H1 (cell line): ENCODE measurements around the gene MR1. TPM values are rescaled to one million over a fixed set of nuclear protein-coding genes. Genes with fewer than 3 reads are reported as not detected.

ENCODE experiments used
- CTCF ChIA-PET: fragments of 300-600 bp; sonication (Branson Sonifier 250); formaldehyde crosslinking; loops from one replicate; lab custom pipeline; 2021; ENCODE audit not compliant: partially characterized antibody; lab: Charles Lee
- POLR2A ChIA-PET: fragments of 300-600 bp; sonication (Branson Sonifier 250); formaldehyde crosslinking; loops from one replicate; lab custom pipeline; 2021; ENCODE audit warnings: inconsistent platforms; ENCODE audit not compliant: partially characterized antibody; lab: Charles Lee
- DNase-seq, 2 experiments: peaks; one replicate each; pipeline versions ENCODE4 v3.0.0 to v3.0.0-alpha.2; 2010 to 2022; ENCODE audit warnings: low spot score in 2 of 2, low read depth in 1 of 2, mixed read lengths in 1 of 2
- FAIRE-seq: peaks from 2 replicates; lab custom pipeline; 2011; peaks lifted over from hg19 to GRCh38; lab: Jason Lieb, UNC
- H2AFZ ChIP-seq: 2 replicates; pipeline ENCODE4 v1.8.1; 2012; ENCODE audit warnings: low read length, inconsistent platforms
- H2AK5ac ChIP-seq: 2 replicates; pipeline ENCODE4 v1.6.1; 2013; ENCODE audit warnings: low read depth, low read length
- H2BK120ac ChIP-seq: replicated peaks from 2 replicates; pipeline ENCODE3; 2013; ENCODE audit warnings: low read depth, low read length, inconsistent platforms
- H2BK12ac ChIP-seq: 2 replicates; pipeline ENCODE4 v1.6.1; 2013; ENCODE audit warnings: low read depth, low read length
- H2BK15ac ChIP-seq: 2 replicates; pipeline ENCODE4 v1.6.1; 2013; ENCODE audit warnings: low read length
- H2BK20ac ChIP-seq: 2 replicates; pipeline ENCODE4 v1.6.1; 2013; ENCODE audit warnings: low read length
- H2BK5ac ChIP-seq: 2 replicates; pipeline ENCODE4 v1.6.1; 2013; ENCODE audit warnings: low read depth, low read length
- H3K14ac ChIP-seq: 2 replicates; pipeline ENCODE4 v1.6.1; 2013; ENCODE audit warnings: inconsistent platforms; ENCODE audit not compliant: insufficient read length
- H3K18ac ChIP-seq: 2 replicates; pipeline ENCODE4 v1.6.1; 2013; ENCODE audit warnings: low read length; ENCODE audit errors: extremely low read depth
- H3K23ac ChIP-seq: 2 replicates; pipeline ENCODE4 v1.6.1; 2013; ENCODE audit warnings: inconsistent platforms; ENCODE audit not compliant: insufficient read length
- H3K23me2 ChIP-seq: 2 replicates; pipeline ENCODE4 v1.6.1; 2013; ENCODE audit warnings: low read depth, low read length
- H3K27ac ChIP-seq: 2 replicates; pipeline ENCODE4 v1.6.1; 2011; ENCODE audit warnings: low read depth, low read length, inconsistent platforms
- H3K27me3 ChIP-seq, 4 experiments: replicated peaks in 1 of 4; 1 replicate in 1 of 4; 2 replicates in 3 of 4; pipeline versions ENCODE4 v1.6.1 to v1.8.1; 2011 to 2013; ENCODE audit warnings: low read length in 3 of 4, mild to moderate bottlenecking in 3 of 4, inconsistent platforms in 2 of 4, mixed read lengths in 2 of 4, moderate library complexity in 1 of 4; ENCODE audit not compliant: control insufficient read depth in 3 of 4, insufficient read depth in 3 of 4; ENCODE audit errors: extremely low read depth in 1 of 4
- H3K36me3 ChIP-seq, 4 experiments: 2 replicates each; pipeline versions ENCODE4 v1.6.1 to v1.8.1; 2011 to 2013; ENCODE audit warnings: mild to moderate bottlenecking in 4 of 4, low read length in 3 of 4, moderate library complexity in 2 of 4, control low read depth in 1 of 4, inconsistent platforms in 1 of 4; ENCODE audit not compliant: insufficient read depth in 4 of 4, control insufficient read depth in 2 of 4
- H3K4ac ChIP-seq: replicated peaks from 2 replicates; pipeline ENCODE3; 2013; ENCODE audit warnings: low read length, low read depth, mixed read lengths, inconsistent platforms; ENCODE audit not compliant: insufficient read length
- H3K4me1 ChIP-seq, 4 experiments: replicated peaks in 1 of 4; 1 replicate in 1 of 4; 2 replicates in 3 of 4; pipeline versions ENCODE4 v1.6.1 to v1.8.1; 2011 to 2013; ENCODE audit warnings: low read length in 3 of 4, inconsistent platforms in 2 of 4, mixed read lengths in 1 of 4; ENCODE audit not compliant: insufficient read depth in 4 of 4, control insufficient read depth in 3 of 4
- H3K4me2 ChIP-seq, 2 experiments: 2 replicates each; pipeline versions ENCODE4 v1.6.1 to v1.8.1; 2011 to 2013; ENCODE audit warnings: low read depth in 2 of 2, low read length in 2 of 2, control low read depth in 1 of 2, inconsistent platforms in 1 of 2, mild to moderate bottlenecking in 1 of 2; ENCODE audit not compliant: insufficient read depth in 1 of 2
- H3K4me3 ChIP-seq, 4 experiments: fragments of 200-600, 300-600 bp in 1 of 4; sonication (generic), shearing (Covaris generic), sonication (Bioruptor Twin) in 1 of 4; 2 replicates each; pipeline versions ENCODE4 v1.5.1 to v1.8.1; 2011 to 2016; ENCODE audit warnings: low read length in 4 of 4, low read depth in 3 of 4, control low read depth in 2 of 4, inconsistent platforms in 2 of 4, mild to moderate bottlenecking in 2 of 4, mixed read lengths in 1 of 4, moderate library complexity in 1 of 4; ENCODE audit not compliant: insufficient read depth in 2 of 4; ENCODE audit errors: extremely low read depth in 1 of 4
- H3K56ac ChIP-seq: replicated peaks from 2 replicates; pipeline ENCODE3; 2013; ENCODE audit warnings: low read depth, mild to moderate bottlenecking, mixed read lengths, low read length, inconsistent platforms; ENCODE audit not compliant: insufficient read length
- H3K79me1 ChIP-seq: 2 replicates; pipeline ENCODE4 v1.6.1; 2013; ENCODE audit warnings: low read depth, low read length, control low read depth
- H3K79me2 ChIP-seq, 2 experiments: 2 replicates each; pipeline versions ENCODE4 v1.6.1 to v1.8.1; 2012 to 2013; ENCODE audit warnings: low read length in 2 of 2, mild to moderate bottlenecking in 2 of 2, inconsistent platforms in 1 of 2; ENCODE audit not compliant: insufficient read depth in 2 of 2, control insufficient read depth in 1 of 2
- H3K9ac ChIP-seq, 4 experiments: replicated peaks in 1 of 4; 1 replicate in 1 of 4; 2 replicates in 3 of 4; pipeline versions ENCODE4 v1.6.1 to v1.8.1; 2011 to 2013; ENCODE audit warnings: low read depth in 3 of 4, low read length in 3 of 4, control low read depth in 2 of 4, mild to moderate bottlenecking in 2 of 4, moderate library complexity in 2 of 4, inconsistent platforms in 1 of 4; ENCODE audit errors: extremely low read depth in 1 of 4
- H3K9me3 ChIP-seq, 2 experiments: 2 replicates each; pipeline versions ENCODE4 v1.6.1 to v1.8.1; 2012 to 2013; ENCODE audit warnings: mild to moderate bottlenecking in 2 of 2, moderate library complexity in 2 of 2, control low read depth in 1 of 2, inconsistent platforms in 1 of 2, low read depth in 1 of 2, low read length in 1 of 2, mixed read lengths in 1 of 2; ENCODE audit not compliant: insufficient read depth in 2 of 2
- H4K20me1 ChIP-seq, 2 experiments: replicated peaks in 1 of 2; 2 replicates each; pipeline versions ENCODE3 to v1.8.1; 2011 to 2013; ENCODE audit warnings: inconsistent platforms in 2 of 2, low read length in 2 of 2, mild to moderate bottlenecking in 1 of 2; ENCODE audit not compliant: insufficient read depth in 2 of 2, control insufficient read depth in 1 of 2
- H4K5ac ChIP-seq: 2 replicates; pipeline ENCODE4 v1.6.1; 2013; ENCODE audit warnings: low read length, low read depth, mixed read lengths, inconsistent platforms; ENCODE audit not compliant: insufficient read length
- H4K8ac ChIP-seq: 2 replicates; pipeline ENCODE4 v1.8.0; 2013; ENCODE audit warnings: mild to moderate bottlenecking, moderate library complexity, low read length, inconsistent platforms; ENCODE audit not compliant: insufficient read depth; ENCODE audit errors: extremely low read depth
- H4K91ac ChIP-seq: replicated peaks from 2 replicates; pipeline ENCODE3; 2013; ENCODE audit warnings: low read length, mixed read lengths, inconsistent platforms; ENCODE audit not compliant: insufficient read length
- BACH1 ChIP-seq: IDR thresholded peaks from 2 replicates; pipeline ENCODE4 v1.6.1; 2012; ENCODE audit warnings: low read length, improper control_type of control experiment
- BCL11A ChIP-seq, 2 experiments: IDR thresholded peaks; one replicate each; pipeline ENCODE4 v1.6.1; 2011; ENCODE audit warnings: low read depth in 2 of 2, low read length in 2 of 2, mild to moderate bottlenecking in 2 of 2
- CBX8 ChIP-seq: fragments of 300-800, 300-1000 bp; sonication (generic); IDR thresholded peaks from 2 replicates; pipeline ENCODE4 v1.7.1; 2016; ENCODE audit warnings: low read depth, low read length, borderline replicate concordance
- CHD1 ChIP-seq: IDR thresholded peaks from 2 replicates; pipeline ENCODE4 v1.6.1; 2012; ENCODE audit warnings: low read depth, low read length, improper control_type of control experiment
- CREB1 ChIP-seq: IDR thresholded peaks from 2 replicates; pipeline ENCODE4 v1.6.1; 2012; ENCODE audit warnings: inconsistent platforms
- JUN ChIP-seq: IDR thresholded peaks from 2 replicates; pipeline ENCODE4 v1.6.1; 2011; ENCODE audit warnings: low read depth, mild to moderate bottlenecking, improper control_type of control experiment, low read length
- JUND ChIP-seq: IDR thresholded peaks from 2 replicates; pipeline ENCODE4 v1.6.1; 2011; ENCODE audit warnings: mild to moderate bottlenecking, improper control_type of control experiment, low read length
- NANOG ChIP-seq: IDR thresholded peaks from 2 replicates; pipeline ENCODE4 v1.6.1; 2011; ENCODE audit warnings: low read length, low read depth, mild to moderate bottlenecking, inconsistent platforms; ENCODE audit not compliant: insufficient read depth, poor library complexity, severe bottlenecking
- PHF8 ChIP-seq: fragments of 200-600 bp; sonication (generic); conservative IDR thresholded peaks from 2 replicates; pipeline ENCODE4 v1.7.1; 2012; ENCODE audit warnings: low read depth, mild to moderate bottlenecking, inconsistent platforms, low read length, moderate library complexity
- POLR2AphosphoS5 ChIP-seq: IDR thresholded peaks from 2 replicates; pipeline ENCODE4 v1.6.1; 2011; ENCODE audit warnings: low read depth, low read length
- RAD21 ChIP-seq, 2 experiments: IDR thresholded peaks in 1 of 2; conservative IDR thresholded peaks in 1 of 2; 2 replicates each; pipeline ENCODE4 v1.6.1; 2011; ENCODE audit warnings: low read depth in 2 of 2, low read length in 2 of 2, improper control_type of control experiment in 1 of 2, inconsistent platforms in 1 of 2, mild to moderate bottlenecking in 1 of 2, moderate library complexity in 1 of 2
- SIX5 ChIP-seq: IDR thresholded peaks from 2 replicates; pipeline ENCODE4 v1.6.1; 2011; ENCODE audit warnings: mild to moderate bottlenecking, low read depth, low read length
- SP1 ChIP-seq: IDR thresholded peaks from 2 replicates; pipeline ENCODE4 v1.6.1; 2011; ENCODE audit warnings: low read depth, low read length
- TAF7 ChIP-seq: optimal IDR thresholded peaks from 2 replicates; pipeline ENCODE3; 2011; ENCODE audit warnings: low read depth, mild to moderate bottlenecking, inconsistent platforms, low read length, moderate library complexity, borderline replicate concordance
- WGBS, 2 experiments: shearing (Covaris generic) in 1 of 2; methylation state at CpG; one replicate each; pipeline versions ENCODE4 v1.1.6 to v1.1.7; 2013 to 2015; ENCODE audit warnings: low lambda C conversion rate in 2 of 2, mixed read lengths in 2 of 2, inconsistent platforms in 1 of 2, low coverage in 1 of 2, missing lambda C conversion rate in 1 of 2; ENCODE audit not compliant: insufficient replicate concordance in 2 of 2, insufficient coverage in 1 of 2, insufficient read length in 1 of 2; ENCODE audit errors: extremely low coverage in 1 of 2, missing lambda C conversion rate in 1 of 2; 5-methylcytosine and 5-hydroxymethylcytosine counted together
- polyA plus RNA-seq, 7 experiments: library from polyadenylated mRNA; depleted of rRNA in 3 of 7; stranded (reverse) in 5 of 7; unstranded in 2 of 7; fragments of >200 nt in 5 of 7; fragments of 200-250 nt in 2 of 7; gene quantifications; 1 replicate in 5 of 7; 2 replicates in 1 of 7; 4 replicates in 1 of 7; pipeline versions ENCODE4 v1.2.1 to v1.2.3, GENCODE V29; 2011 to 2013; ENCODE audit warnings: missing spikeins in 2 of 7, mixed read lengths in 2 of 7
- total RNA-seq: library from RNA; stranded (reverse); fragmentation: NEBNext Ultra II Directional; extraction: Animal tissue kit (Norgen Biotek cat#: 25700); gene quantifications from 2 replicates; pipeline ENCODE4 v1.2.1, GENCODE V29; 2021

MR1 gene
- total and polyA plus RNA-seq, 2 of the 8 experiments (the other 6 are each of a cell fraction or from before 2014, with no cell fraction given): 0.09 TPM; not detected in 1

- peaks cover 6 to 20% (median 10%) of the 10 kb centered on the region in 4 experiments for H3K4me1 ChIP-seq
- no peaks in the 10 kb centered on the region for H3K79me1 ChIP-seq
- H4K91ac ChIP-seq: no peak overlapping the region
- no peak overlapping the region for H3K18ac ChIP-seq
- WGBS, 2 experiments: 89% methylated on average over 2 of the region's 2 CpGs; no CpG with 5 or more reads in 1 of the 2 experiments
- no peak overlapping the region for H3K4me2 ChIP-seq
- H3K79me2 ChIP-seq: no peaks in the 10 kb centered on the region
- H2BK5ac ChIP-seq: no peak overlapping the region
- no peaks in the 10 kb centered on the region for H3K9me3 ChIP-seq
- POLR2A ChIA-PET: interaction anchor here (1.0 to 14.2 kb wide), 5 partner anchors 7 to 34 kb away, joined by 3 to 253 read pairs (median 27); partner anchors contain the start of gene IER5
- H4K20me1 ChIP-seq: no peaks in the 10 kb centered on the region
- H2BK12ac ChIP-seq: no peak overlapping the region
- H2AK5ac ChIP-seq: no peak overlapping the region
- FAIRE-seq (no peak), DNase-seq (no peak)
- H3K36me3 ChIP-seq: no peaks in the 10 kb centered on the region
- TF ChIP-seq JUND (no peak), TAF7 (no peak), CHD1 (no peak), BACH1 (no peak), CBX8 (no peak), CREB1 (no peak), SP1 (no peak), BCL11A (IDR thresholded peaks at IDR 0.05; ENCODE audit: low read depth in 2 of 2, low read length in 2 of 2) (no peak), NANOG (no peak), RAD21 (IDR thresholded peaks at IDR 0.05 in 1 of 2, conservative IDR thresholded peaks at IDR 0.05 in 1 of 2; ENCODE audit: low read depth in 2 of 2, low read length in 2 of 2) (no peak), PHF8 (no peak), POLR2AphosphoS5 (no peak), SIX5 (no peak), JUN (no peak)
- H3K27me3 ChIP-seq: peaks cover 9 to 43% (median 41%) of the 10 kb centered on the region in 4 experiments
- H3K4ac ChIP-seq: no peak overlapping the region
- no peak overlapping the region for H3K9ac ChIP-seq
- H3K14ac ChIP-seq: no peak overlapping the region
- no peak overlapping the region for H3K27ac ChIP-seq
- no peak overlapping the region for H3K23ac ChIP-seq
- H4K5ac ChIP-seq: no peak overlapping the region
- no peak overlapping the region for H3K4me3 ChIP-seq
- no peak overlapping the region for H2BK15ac ChIP-seq
- H2BK20ac ChIP-seq: no peak overlapping the region
- CTCF ChIA-PET: interaction anchor here (0.9 to 10.3 kb wide), 12 partner anchors 10 to 72 kb away, joined by 3 to 79 read pairs (median 4); no protein-coding TSS in a partner anchor
- no peak overlapping the region for H2BK120ac ChIP-seq
- H4K8ac ChIP-seq: no peak overlapping the region
- no peak overlapping the region for H2AFZ ChIP-seq
- peaks cover 10% of the 10 kb centered on the region for H3K23me2 ChIP-seq
- no peak overlapping the region for H3K56ac ChIP-seq
Measured at GRCh38 chr1:181107711-181108110, 73.9 kb downstream of the MR1 start.
